SK-N-MC (cell line): ENCODE results near the gene SYNGR1.

Experiments used
- EZH2 ChIP-seq: fragments of 200-600 bp; sonication (generic); IDR thresholded peaks from one replicate; pipeline ENCODE4 v1.6.1; 2017; ENCODE audit warnings: antibody characterized with exemption
- POLR2AphosphoS5 ChIP-seq: IDR thresholded peaks from 2 replicates; pipeline ENCODE4 v1.6.1; 2012; ENCODE audit warnings: mild to moderate bottlenecking, low read depth, low read length, borderline replicate concordance

DNA sequence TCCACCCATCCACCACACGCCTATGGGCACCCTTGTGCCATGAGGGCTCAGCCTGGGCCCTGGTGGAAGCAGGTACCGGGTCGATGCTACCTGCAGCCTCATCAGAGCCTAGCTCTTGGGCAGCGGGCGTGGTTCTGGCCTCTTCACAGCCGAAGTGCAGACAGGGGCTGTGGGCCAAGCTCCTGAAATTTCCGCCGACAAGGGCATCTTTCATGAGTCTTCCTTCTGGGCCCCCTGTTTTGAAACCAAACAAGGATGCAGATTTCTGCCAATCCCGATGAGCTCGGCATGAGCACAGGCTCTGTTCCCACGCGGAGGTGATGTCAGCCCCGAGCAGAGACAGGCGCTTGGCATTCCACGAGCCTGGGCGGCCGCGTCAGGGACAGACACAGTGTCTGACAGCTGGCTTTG lies 84.5 kb downstream of the SYNGR1 start:
- no peak for TF ChIP-seq EZH2
- TF ChIP-seq POLR2AphosphoS5, result no peak
